ENCODE results near the gene LDAH. TPM values are rescaled to one million over a fixed set of nuclear protein-coding genes. Genes with fewer than 3 reads are reported as not detected.

LDAH gene
- total and polyA plus RNA-seq, 2 donors (not counting 3 experiments of a cell fraction or from before 2014, with no cell fraction given): 12.3 to 24.0 TPM

GRCh38 chr2:20675701-20676352 is 147.1 kb downstream of the LDAH start:
- H3K9me3 ChIP-seq (replicated peaks; ENCODE audit: control insufficient read depth, insufficient read depth, low read length): no peaks in the 10 kb centered on the region
- H2AFZ ChIP-seq (ENCODE audit: low read depth, low read length): no peak overlapping the region
- dilution Hi-C loops (cut with MboI; ENCODE audit: extremely low pct_ligation_motif_present, low sequenced_read_pairs): no loop called here
- peaks cover 9 to 11% of the 10 kb centered on the region in 2 experiments for H3K27me3 ChIP-seq (ENCODE audit: control insufficient read depth in 2 of 2, insufficient read depth in 2 of 2, low read length in 2 of 2)
- no peak overlapping the region for H3K4me3 ChIP-seq (replicated peaks in 1 of 3; ENCODE audit: insufficient read depth in 1 of 3, low read depth in 1 of 3, low read length in 3 of 3)
- DNase-seq (ENCODE audit: low read depth, low spot score) (no peak), FAIRE-seq (no peak)
- no peak overlapping the region for H3K27ac ChIP-seq (ENCODE audit: insufficient read depth, low read depth, low read length)
- H3K9ac ChIP-seq (replicated peaks; ENCODE audit: extremely low read depth, insufficient read depth, low read length): no peak overlapping the region
- ChIA-PET POLR2A (no interaction called here), CTCF (interaction anchor here (1.0 to 8.5 kb wide), 9 partner anchors 9 to 288 kb away, joined by 3 to 71 read pairs (median 5); partner anchors contain the start of genes GDF7 and LDAH)
- H3K4me2 ChIP-seq (ENCODE audit: insufficient read depth, low read length): no peak overlapping the region
- intact Hi-C loops (cut with micrococcal nuclease): no loop called here
- H4K20me1 ChIP-seq (replicated peaks; ENCODE audit: control insufficient read depth, extremely low read depth, insufficient read depth, low read length): no peaks in the 10 kb centered on the region
- peaks cover 0 to 2% of the 10 kb centered on the region in 2 experiments for H3K36me3 ChIP-seq (ENCODE audit: control insufficient read depth in 2 of 2, extremely low read depth in 1 of 2, insufficient read depth in 2 of 2, low read length in 2 of 2)
- TF ChIP-seq MYC (IDR thresholded peaks at IDR 0.05; ENCODE audit: low read depth, low read length) (no peak), FOS (IDR thresholded peaks at IDR 0.05; ENCODE audit: borderline replicate concordance, insufficient read depth, low read length) (no peak), GATA2 (IDR thresholded peaks at IDR 0.05; ENCODE audit: insufficient read depth, insufficient read length, low read depth, low read length) (no peak), POLR2AphosphoS5 (IDR thresholded peaks at IDR 0.05; ENCODE audit: insufficient read depth, low read depth, low read length) (no peak), MAX (IDR thresholded peaks at IDR 0.05; ENCODE audit: insufficient read depth, insufficient read length) (no peak), JUN (IDR thresholded peaks at IDR 0.05; ENCODE audit: borderline replicate concordance, insufficient read depth, insufficient read length, low read depth) (no peak), EZH2 (IDR thresholded peaks at IDR 0.05; ENCODE audit: borderline replicate concordance, low read depth, low read length, severe bottlenecking) (no peak), CTCF (IDR thresholded peaks at IDR 0.05; ENCODE audit: extremely low read depth in 1 of 2, insufficient read depth in 1 of 2, low read depth in 1 of 2, low read length in 2 of 2) (no peak), POLR2A (IDR thresholded peaks at IDR 0.05; ENCODE audit: low read depth, low read length) (no peak)
- H3K4me1 ChIP-seq (ENCODE audit: control insufficient read depth, extremely low read depth, insufficient read depth, low read length): peaks cover 15% of the 10 kb centered on the region
- H3K9me1 ChIP-seq (replicated peaks; ENCODE audit: control insufficient read depth, extremely low read depth, insufficient read depth, low read length): no peaks in the 10 kb centered on the region
- H3K79me2 ChIP-seq (ENCODE audit: control insufficient read depth, insufficient read depth, low read length): no peaks in the 10 kb centered on the region
- BruUV-seq (replicated peaks): no TSS peak

Measured in endothelial cell of umbilical vein (primary cell).